ENCODE results near the gene ACTN4.

ACTN4 gene

GRCh38 chr19:38679839-38680238 lies 32.4 kb downstream of the ACTN4 start:
- DNase-seq: no peak

- no peak for DNase-seq
Measured at GRCh38 chr19:38682195-38682867, 34.9 kb downstream of the ACTN4 start.

DNA sequence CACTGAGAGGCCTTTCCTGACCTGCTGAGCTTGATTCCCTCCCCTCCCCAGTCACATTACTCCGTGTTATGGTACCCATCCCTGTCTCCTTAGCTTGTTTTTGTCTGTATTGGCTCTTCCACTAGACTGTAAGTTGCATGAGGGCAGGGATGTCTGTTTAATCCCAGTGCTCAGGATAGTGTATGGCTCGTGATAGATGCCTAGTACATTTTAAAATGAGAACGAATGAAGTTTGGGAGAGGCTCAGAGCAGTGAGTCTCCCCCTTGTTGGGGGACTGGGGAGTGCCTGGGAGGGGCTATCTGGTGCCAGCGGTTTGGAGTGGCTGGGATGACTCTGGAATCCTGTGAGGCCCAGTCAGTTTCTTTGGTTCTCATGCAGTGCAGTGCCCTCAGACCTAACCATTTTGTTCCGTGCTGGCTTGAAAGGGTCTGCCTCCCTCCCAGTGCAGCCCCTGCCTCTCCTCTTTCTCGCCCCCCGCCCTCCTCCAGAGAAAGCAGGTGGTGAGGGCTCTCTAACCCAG lies 35.5 kb downstream of the ACTN4 start:
- DNase-seq: peak; percentile 40

GRCh38 chr19:38683393-38684077 lies 36.1 kb downstream of the ACTN4 start:
- peak; percentile 93 for DNase-seq

DNA sequence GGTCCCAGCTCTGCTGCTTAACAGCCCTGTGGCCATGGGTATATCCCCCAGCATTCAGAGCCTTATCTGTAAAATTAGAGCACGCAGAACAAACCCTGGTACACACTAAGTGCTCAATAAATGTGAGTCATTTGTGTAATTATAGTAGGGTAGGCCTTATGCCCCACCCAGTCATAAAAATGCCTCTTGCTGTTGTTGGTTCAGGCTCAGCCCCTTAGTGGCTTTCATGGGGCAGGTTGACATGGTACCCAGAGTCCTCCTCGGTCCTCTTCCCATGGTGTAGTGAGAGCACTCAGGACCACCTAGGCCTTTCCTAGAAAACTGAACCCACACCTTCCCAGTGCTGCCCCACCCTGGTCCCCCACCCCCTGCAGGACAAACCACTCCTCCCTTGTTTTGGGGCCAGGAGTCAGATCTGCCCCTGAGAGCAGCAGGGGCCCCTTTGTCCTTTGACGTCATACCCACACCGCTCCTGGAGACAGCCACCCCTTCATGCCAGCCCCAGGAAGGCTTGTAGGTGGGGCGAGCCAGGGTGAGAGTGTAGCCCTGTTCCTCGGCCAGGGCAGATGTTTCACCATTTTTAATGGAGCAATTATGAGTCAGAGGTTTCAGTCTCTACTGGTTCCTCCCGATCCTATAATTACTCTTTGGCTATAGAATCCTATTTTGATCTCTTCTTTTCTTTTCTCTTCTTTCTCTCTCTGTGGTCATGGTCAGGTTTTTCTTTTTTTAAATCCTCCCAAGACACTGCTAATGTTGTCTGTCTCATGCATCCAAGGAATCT lies 36.8 kb downstream of the ACTN4 start:
- DNase-seq: peak; percentile 71

- DNase-seq: no peak
Measured at GRCh38 chr19:38684862-38685665, 37.6 kb downstream of the ACTN4 start.

DNA sequence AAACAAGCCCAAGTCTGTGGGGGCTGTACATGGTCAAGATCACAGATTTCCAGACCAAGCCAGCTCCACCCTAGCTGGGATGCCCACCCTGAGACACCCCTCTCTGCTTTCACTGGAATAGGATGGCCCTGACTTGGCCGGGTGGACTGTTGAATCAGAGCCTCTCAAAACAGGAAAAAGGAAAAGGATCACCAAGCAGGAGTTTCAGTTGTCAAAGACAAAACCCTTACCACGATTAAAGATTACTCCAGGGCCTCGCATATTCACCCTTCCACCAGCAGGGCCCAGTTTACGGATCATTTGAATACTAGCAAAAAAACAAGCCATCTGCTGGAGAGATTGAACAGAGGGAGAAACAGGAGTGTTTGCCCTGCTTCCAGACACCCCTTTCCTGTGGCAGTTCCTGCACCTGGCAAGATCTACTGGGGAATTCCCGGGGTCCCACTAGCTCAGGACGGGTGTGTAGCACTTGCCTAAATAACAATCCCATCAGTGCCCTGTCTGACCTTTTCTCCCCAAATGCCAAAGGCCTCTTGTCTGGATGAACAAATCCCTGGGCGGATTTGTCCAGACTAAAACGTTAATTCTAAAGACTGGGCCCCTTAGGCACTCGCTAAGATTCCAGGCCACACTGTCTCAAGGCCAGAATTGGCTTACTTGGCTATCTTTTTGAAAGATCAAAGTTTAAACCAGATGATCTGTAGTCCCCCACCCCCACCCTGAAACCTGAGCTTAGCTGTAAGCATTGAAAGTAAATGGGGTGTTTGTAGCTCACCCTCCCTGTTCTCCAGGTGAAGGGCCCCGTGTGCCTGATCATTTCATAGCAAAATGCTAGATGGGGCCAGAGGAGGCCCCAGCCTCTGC lies 38.4 kb downstream of the ACTN4 start:
- DNase-seq: peak; percentile 76

DNA sequence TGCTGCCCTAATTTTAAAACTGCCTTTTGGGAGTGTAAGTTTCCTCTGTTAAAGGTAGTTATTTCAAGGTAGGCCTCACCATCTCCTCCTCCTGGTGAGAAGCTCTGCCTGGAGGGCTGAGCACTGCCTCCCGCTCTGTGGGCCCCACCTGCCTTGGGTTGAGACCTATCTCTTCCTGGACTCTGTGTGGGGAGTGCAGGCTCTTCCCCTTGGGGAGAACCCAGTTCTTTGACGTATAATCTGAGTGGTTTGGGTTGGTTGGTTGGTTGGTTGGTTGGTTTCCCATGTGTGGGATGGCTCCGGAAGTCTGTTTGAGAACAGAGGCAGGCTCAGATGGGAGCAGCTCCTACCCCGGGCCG lies 39.1 kb downstream of the ACTN4 start:
- DNase-seq: no peak

DNA sequence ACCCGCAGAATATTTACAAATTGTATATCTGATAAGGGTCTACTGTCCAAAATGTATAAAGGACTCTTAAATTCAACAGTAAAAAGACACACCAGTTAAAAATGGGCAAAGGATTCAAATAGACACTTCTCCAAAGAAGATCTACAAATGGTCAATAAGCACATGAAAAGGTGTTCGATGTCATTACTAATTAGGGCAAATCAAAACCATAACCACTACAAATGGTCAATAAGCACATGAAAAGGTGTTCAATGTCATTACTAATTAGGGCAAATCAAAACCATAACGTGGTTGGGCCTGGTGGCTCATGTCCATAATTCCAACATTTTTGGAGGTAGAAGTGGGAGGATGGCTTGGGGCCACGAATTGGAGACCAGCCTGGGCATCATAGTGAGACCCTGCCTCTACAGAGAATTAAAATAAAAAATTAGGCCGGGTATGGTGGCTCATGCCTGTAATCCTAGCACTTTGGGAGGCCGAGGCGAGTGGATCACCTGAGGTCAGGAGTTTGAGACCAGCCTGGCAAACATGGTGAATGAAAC lies 40.5 kb downstream of the ACTN4 start:
- DNase-seq: no peak

- DNase-seq: no peak
Measured at GRCh38 chr19:38690146-38690545, 42.7 kb downstream of the ACTN4 start.

DNA sequence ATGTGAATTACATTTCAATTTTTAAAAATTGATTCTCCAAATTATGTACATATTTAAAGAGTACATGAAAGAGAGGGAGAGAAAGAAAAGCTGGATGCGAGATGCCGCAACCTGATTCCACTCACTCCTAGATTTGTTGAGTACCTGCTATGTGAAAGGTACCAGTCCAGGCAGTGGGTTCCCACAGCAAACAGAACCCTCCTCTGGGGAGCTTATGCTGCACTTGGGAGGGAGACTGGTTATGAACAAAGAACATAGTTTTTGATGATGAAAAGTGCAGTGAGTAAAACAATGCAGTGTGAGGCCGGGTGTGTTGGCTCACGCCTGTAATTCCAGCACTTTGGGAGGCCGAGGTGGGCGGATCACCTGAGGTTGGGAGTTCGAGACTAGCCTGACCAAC lies 43.4 kb downstream of the ACTN4 start:
- no peak for DNase-seq

DNA sequence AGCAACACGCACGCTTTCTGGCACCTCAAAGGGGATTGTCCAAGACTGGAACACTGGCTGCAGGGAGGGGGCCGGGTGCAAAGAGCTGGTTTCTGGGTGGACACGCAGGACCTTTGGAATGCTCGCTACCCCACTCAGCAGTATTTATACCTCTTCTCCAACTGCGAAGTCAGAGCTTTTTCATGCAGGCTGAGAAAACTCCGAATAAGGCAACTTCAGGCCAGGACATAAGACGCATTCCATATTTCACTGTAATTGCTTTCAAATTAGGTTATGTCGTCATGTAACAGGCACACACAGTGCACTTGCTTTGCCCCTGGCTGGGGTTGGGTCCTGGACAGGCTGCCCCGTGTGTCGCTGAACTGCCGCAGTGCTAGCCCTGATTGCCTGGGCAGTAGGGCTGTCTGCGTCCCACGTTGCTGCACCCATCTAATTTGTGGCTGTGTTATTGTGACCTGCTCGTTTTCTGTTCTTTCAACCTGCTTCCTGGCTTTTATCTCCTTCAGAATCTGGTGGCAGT lies 44.5 kb downstream of the ACTN4 start:
- no peak for DNase-seq

DNA sequence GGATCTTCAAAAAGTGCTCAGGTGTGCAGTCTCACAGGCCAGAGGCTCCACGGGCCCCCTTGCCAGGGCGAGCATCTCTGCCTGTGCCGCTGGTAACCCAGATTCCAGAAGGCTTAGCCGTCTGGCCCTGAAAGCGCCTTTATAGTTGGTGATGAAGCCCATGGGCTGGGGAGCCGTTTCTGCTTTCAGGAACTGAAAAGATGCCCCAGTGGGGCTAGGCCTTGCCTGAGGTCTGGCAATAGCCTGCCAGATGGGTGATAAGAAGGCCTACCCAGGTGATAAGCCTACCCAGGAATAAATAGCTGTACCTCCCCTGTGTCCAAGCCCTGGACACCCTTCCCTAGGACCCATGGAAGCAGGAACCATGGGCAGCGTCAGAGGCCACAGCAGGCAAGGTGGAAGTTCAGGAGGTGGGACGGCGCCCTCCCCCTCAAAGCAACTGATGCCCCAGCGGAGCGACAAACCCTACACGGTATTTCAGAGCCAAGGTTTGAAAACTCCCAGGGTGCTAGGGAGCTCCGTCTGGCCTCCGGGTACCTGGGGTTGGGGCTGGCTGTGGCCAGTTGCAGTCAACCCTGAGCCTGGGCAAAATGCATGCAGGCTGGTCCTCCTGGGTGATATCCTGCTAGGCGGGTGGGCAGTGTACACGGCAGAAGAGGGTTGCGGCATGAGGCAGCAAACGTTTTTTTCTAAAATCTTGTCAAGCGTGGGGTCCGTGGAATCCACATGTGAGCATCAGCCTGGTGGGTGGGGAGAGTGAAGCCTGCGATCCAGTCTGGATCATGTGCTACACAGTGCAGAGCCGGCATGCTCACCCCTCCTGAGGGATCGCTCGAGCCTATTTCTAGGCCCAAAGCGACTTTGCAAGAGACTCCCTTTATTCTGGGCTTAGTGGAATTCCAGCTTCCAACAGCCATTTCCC lies 45.3 kb downstream of the ACTN4 start:
- DNase-seq: no peak

- DNase-seq: no peak
Measured at GRCh38 chr19:38693380-38694223, 46.2 kb downstream of the ACTN4 start.

DNA sequence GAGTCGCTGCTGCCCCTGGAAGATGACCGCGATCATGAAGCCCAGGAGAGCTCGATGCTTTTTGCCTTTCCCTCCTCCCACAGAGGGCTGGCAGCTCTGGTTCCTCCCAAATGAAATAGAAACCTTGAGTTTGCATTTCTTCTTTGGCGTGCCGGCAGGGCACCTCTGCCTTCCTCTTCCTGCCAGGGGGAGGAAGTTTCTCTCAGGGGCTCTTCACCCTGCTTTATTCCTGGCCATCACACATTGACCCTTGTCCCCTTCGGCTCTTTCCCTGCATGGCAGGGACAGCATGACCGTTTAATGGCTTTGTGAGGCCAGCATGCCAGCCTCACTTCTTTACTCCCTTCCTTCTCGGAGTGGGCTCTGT lies 47.9 kb downstream of the ACTN4 start:
- no peak for DNase-seq

DNA sequence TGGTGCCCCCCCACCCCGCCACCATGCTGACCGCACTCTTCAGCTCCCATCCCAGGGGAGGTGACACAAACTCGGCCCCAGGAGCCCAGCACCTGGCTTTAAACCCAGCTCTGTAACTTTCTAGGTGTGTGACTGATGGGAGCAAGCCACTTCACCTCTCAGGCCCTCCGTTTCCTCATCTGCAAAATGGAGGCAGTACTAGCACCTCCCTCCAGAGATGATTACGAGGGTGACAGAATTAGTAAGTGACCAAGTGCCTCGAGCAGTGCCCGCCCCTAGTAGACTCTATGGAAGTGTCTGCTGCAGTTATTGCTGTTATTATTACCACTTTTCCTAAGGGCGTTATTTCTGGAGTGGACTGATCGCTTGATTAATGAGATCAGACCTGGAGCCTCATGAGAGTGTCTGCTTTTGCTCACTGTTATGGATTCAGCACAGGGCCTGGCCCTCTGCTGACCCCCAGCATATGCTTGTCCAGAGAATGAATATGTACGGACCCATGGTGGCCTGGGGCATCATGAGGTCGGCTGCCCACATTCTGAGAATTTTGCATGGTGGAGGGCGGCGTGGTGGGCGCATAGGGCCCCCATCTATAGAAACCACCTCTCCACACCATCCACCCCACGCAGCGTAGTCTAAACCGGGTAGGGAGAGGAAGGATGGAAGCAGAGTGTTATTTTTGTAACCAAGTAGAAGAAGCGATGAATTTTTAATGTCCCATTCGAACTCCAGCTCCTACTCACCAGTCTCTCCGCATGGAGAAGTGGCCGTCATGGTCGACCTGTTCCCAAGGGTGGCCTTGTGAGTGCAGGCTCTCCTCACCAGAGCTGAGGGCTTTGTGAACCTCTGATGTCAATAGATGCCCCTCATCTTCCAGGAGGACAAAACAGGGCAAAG lies 48.6 kb downstream of the ACTN4 start:
- DNase-seq: no peak

GRCh38 chr19:38696729-38697055 lies 49.2 kb downstream of the ACTN4 start:
- no peak for DNase-seq

- DNase-seq: no peak
Measured at GRCh38 chr19:38697197-38697596, 49.7 kb downstream of the ACTN4 start.
